MM.1S (cell line): Measurements from ENCODE around the gene MPZL3.

Source experiments
- DNase-seq: peaks from one replicate; pipeline ENCODE4 v3.0.0-alpha.2; 2015
- H2AFZ ChIP-seq: fragments of 300-600 bp; sonication (generic); 2 replicates; pipeline ENCODE4 v1.6.0; 2016; ENCODE audit warnings: antibody characterized with exemption, low read length
- H3F3A ChIP-seq: fragments of 300-600 bp; sonication (generic); 2 replicates; pipeline ENCODE4 v1.6.1; 2016; ENCODE audit warnings: mild to moderate bottlenecking, antibody characterized with exemption, low read length, moderate library complexity, mixed read lengths; ENCODE audit not compliant: insufficient read depth
- H3K27ac ChIP-seq: fragments of 300-600 bp; sonication (generic); 2 replicates; pipeline ENCODE4 v1.5.1; 2016; ENCODE audit warnings: mild to moderate bottlenecking, low read length
- H3K27me3 ChIP-seq: fragments of 300-600 bp; sonication (generic); replicated peaks from 2 replicates; pipeline ENCODE4 v1.6.0; 2016; ENCODE audit warnings: low read length; ENCODE audit not compliant: insufficient read depth
- H3K36me3 ChIP-seq: fragments of 300-600 bp; sonication (generic); replicated peaks from 2 replicates; pipeline ENCODE4 v1.6.1; 2016; ENCODE audit warnings: mild to moderate bottlenecking, low read length, mixed read lengths; ENCODE audit not compliant: insufficient read depth
- H3K4me1 ChIP-seq: fragments of 300-600 bp; sonication (generic); 2 replicates; pipeline ENCODE4 v1.6.1; 2016; ENCODE audit warnings: low read length, mixed read lengths
- H3K4me2 ChIP-seq: fragments of 300-600 bp; sonication (generic); 2 replicates; pipeline ENCODE4 v1.6.0; 2016; ENCODE audit warnings: low read depth, low read length
- H3K4me3 ChIP-seq: fragments of 300-600 bp; sonication (generic); 2 replicates; pipeline ENCODE4 v1.5.1; 2016; ENCODE audit warnings: low read length, mixed read lengths
- H3K79me2 ChIP-seq: fragments of 300-600 bp; sonication (generic); 2 replicates; pipeline ENCODE4 v1.6.1; 2016; ENCODE audit warnings: mixed run types, low read length, mixed read lengths
- H3K9ac ChIP-seq: fragments of 300-600 bp; sonication (generic); 2 replicates; pipeline ENCODE4 v1.6.1; 2016; ENCODE audit warnings: low read length, mixed read lengths
- H3K9me2 ChIP-seq: fragments of 300-600 bp; sonication (generic); replicated peaks from 2 replicates; pipeline ENCODE4 v1.6.1; 2016; ENCODE audit warnings: mild to moderate bottlenecking, low read length, mixed read lengths; ENCODE audit not compliant: insufficient read depth
- H3K9me3 ChIP-seq: fragments of 300-600 bp; sonication (generic); replicated peaks from 2 replicates; pipeline ENCODE4 v1.6.1; 2016; ENCODE audit warnings: mild to moderate bottlenecking, low read length, mixed read lengths; ENCODE audit not compliant: insufficient read depth
- H4K20me1 ChIP-seq: fragments of 300-600 bp; sonication (generic); 2 replicates; pipeline ENCODE4 v1.6.1; 2016; ENCODE audit warnings: mild to moderate bottlenecking, low read length, moderate library complexity, mixed read lengths; ENCODE audit not compliant: insufficient read depth
- EZH2 ChIP-seq: fragments of 300-600 bp; sonication (generic); optimal IDR thresholded peaks from 2 replicates; pipeline ENCODE3; 2017; ENCODE audit warnings: low read depth, mild to moderate bottlenecking, antibody characterized with exemption, low read length, mixed read lengths
- EZH2phosphoT487 ChIP-seq: fragments of 300-600 bp; sonication (generic); IDR thresholded peaks from 2 replicates; pipeline ENCODE4 v1.6.1; 2018; ENCODE audit warnings: antibody characterized with exemption, low read length
- TF ChIP-seq, protein P1 (sequence below): fragments of 300-600 bp; sonication (generic); IDR thresholded peaks from 2 replicates; pipeline ENCODE4 v1.5.1; 2016; ENCODE audit warnings: antibody characterized with exemption, low read length, mixed read lengths

The MPZL3 gene

DNA sequence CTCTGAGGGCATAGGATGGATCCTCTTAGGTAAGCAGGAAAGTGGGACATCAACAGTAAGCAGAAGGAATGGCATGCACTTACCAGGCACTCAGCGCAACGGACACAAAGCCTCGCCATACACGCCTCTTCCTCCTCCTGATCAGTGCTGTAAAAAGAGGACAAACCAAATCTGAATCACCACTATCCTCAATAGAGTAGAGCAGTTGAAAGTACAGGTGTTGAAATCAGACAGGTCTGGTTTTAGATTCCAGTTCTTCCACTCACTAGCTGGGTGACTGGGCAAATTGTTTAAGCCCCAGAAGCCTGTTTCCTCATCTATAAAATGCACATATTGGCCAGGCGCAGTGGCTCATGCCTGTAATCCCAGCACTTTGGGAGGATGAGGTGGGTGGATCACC lies 18.8 kb downstream of the MPZL3 start:
- Histone ChIP-seq H3K27ac (no peak overlapping the region), H3K79me2 (no peaks in the 10 kb centered on the region), H3K4me2 (no peak overlapping the region), H3K4me1 (no peaks in the 10 kb centered on the region), H3K9me3 (no peaks in the 10 kb centered on the region), H3K36me3 (no peaks in the 10 kb centered on the region), H3K9me2 (no peaks in the 10 kb centered on the region), H2AFZ (no peak overlapping the region), H3K27me3 (no peaks in the 10 kb centered on the region), H3K9ac (no peak overlapping the region), H3F3A (no peaks in the 10 kb centered on the region), H3K4me3 (no peak overlapping the region), H4K20me1 (no peaks in the 10 kb centered on the region)
- DNase-seq = no peak
- TF ChIP-seq, protein P1, sequence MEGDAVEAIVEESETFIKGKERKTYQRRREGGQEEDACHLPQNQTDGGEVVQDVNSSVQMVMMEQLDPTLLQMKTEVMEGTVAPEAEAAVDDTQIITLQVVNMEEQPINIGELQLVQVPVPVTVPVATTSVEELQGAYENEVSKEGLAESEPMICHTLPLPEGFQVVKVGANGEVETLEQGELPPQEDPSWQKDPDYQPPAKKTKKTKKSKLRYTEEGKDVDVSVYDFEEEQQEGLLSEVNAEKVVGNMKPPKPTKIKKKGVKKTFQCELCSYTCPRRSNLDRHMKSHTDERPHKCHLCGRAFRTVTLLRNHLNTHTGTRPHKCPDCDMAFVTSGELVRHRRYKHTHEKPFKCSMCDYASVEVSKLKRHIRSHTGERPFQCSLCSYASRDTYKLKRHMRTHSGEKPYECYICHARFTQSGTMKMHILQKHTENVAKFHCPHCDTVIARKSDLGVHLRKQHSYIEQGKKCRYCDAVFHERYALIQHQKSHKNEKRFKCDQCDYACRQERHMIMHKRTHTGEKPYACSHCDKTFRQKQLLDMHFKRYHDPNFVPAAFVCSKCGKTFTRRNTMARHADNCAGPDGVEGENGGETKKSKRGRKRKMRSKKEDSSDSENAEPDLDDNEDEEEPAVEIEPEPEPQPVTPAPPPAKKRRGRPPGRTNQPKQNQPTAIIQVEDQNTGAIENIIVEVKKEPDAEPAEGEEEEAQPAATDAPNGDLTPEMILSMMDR = no peak
- TF ChIP-seq EZH2 = no peak
- no peak for TF ChIP-seq EZH2phosphoT487

DNA sequence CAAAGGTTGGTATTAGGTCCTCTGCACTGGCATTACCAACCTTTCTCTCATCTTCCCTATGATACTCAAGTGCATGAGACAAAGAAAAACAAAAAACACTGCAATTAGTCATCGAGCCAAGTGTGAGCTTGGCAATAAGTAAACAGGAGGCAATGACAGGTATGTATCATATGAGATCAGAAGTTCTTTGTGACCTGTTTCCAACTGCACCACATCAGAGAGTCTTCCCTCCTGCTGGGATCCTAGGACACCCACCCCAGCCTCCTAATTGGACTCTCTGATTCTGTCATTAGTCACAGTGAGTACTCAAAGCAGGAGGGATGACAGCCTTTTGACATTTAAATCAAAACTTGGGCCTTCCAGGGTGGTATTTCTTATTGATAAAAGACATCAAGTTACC lies 19.5 kb downstream of the MPZL3 start:
- Histone ChIP-seq H4K20me1 (no peaks in the 10 kb centered on the region), H3K79me2 (no peaks in the 10 kb centered on the region), H2AFZ (no peak overlapping the region), H3K9me2 (no peaks in the 10 kb centered on the region), H3K36me3 (no peaks in the 10 kb centered on the region), H3K9ac (no peak overlapping the region), H3K27me3 (no peaks in the 10 kb centered on the region), H3F3A (no peaks in the 10 kb centered on the region), H3K27ac (no peak overlapping the region), H3K9me3 (no peaks in the 10 kb centered on the region), H3K4me3 (no peak overlapping the region), H3K4me2 (no peak overlapping the region), H3K4me1 (no peaks in the 10 kb centered on the region)
- TF ChIP-seq, protein P1 = no peak
- TF ChIP-seq EZH2phosphoT487 = no peak
- DNase-seq = no peak

DNA sequence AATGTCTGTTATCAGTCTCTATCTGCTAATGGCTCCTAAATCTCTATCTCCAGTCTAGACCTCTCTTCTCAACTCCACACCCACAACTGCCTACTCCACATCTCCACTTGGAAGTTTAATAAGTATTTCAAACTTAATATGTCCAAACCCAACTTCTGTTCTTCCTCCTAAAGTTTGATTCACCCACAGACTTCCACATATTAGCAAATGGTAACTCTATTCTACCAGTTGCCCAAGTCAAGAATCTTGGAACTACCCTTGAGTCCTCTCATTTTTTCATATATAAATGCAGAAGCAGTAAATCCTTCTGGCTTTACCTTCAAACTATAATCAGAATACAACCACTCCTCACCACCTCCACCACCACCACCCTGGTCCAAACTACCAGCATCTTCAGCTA lies 20.7 kb downstream of the MPZL3 start:
- Histone ChIP-seq H3K4me1 (no peaks in the 10 kb centered on the region), H3K9me3 (no peaks in the 10 kb centered on the region), H2AFZ (no peak overlapping the region), H3K9me2 (no peaks in the 10 kb centered on the region), H3K4me2 (no peak overlapping the region), H3F3A (no peaks in the 10 kb centered on the region), H3K36me3 (no peaks in the 10 kb centered on the region), H3K27me3 (no peaks in the 10 kb centered on the region), H3K9ac (no peak overlapping the region), H3K79me2 (no peaks in the 10 kb centered on the region), H4K20me1 (no peaks in the 10 kb centered on the region), H3K4me3 (no peak overlapping the region), H3K27ac (no peak overlapping the region)
- DNase-seq = no peak
- TF ChIP-seq, protein P1 = no peak
- TF ChIP-seq EZH2 = no peak

DNA sequence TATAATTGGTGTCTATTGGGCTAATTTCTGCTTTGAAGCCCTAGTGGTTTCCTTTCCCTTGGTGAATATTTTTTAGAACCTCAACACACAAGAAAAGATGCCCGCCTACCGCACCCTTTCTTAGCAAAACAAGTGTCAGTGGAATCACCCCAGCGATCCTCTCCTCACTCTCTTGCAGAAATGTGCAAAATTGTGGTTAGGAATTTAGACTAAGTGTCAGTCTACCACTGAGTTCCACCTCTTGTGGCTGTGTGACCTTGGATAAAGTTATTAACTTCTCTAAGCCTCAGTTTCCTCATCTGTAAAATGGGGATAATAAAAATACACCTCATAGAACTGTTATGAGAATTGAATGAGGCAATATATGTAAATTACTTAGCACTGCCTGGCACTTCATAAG lies 22.1 kb downstream of the MPZL3 start:
- Histone ChIP-seq H3K9me3 (no peaks in the 10 kb centered on the region), H3F3A (no peaks in the 10 kb centered on the region), H3K36me3 (no peaks in the 10 kb centered on the region), H3K9ac (no peak overlapping the region), H3K4me1 (no peaks in the 10 kb centered on the region), H3K27me3 (no peaks in the 10 kb centered on the region), H3K79me2 (no peaks in the 10 kb centered on the region), H3K9me2 (no peaks in the 10 kb centered on the region), H3K27ac (no peak overlapping the region), H2AFZ (no peak overlapping the region), H3K4me2 (no peak overlapping the region), H4K20me1 (no peaks in the 10 kb centered on the region), H3K4me3 (no peak overlapping the region)
- no peak for DNase-seq
- no peak for TF ChIP-seq EZH2
